K562 (cell line): ENCODE data around the gene CDX1. TPM values are rescaled to one million over a fixed set of nuclear protein-coding genes. Genes with fewer than 3 reads are reported as not detected.

ENCODE experiments used
- ATAC-seq: fragments of 200-7000 bp; cut with Tn5 transposase; 3 replicates; pipeline ENCODE4 v1.9.1; 2020; ENCODE audit warnings: moderate library complexity
- BruUV-seq: library from RNA; stranded (reverse); fragments of 400-500 nt; replicated peaks from 2 replicates; lab custom pipeline; 2021; lab: Mats Ljungman, UMichigan
- CTCF ChIA-PET: fragments of 300-600 bp; formaldehyde crosslinking; extraction: SDS; loops from one replicate; lab custom pipeline; 2021; ENCODE audit warnings: low intra/inter-chr PET ratio; lab: Yijun Ruan, JAX
- POLR2A ChIA-PET: fragments of 300-600, 350-650 bp; sonication (Branson Sonifier 250); formaldehyde crosslinking; extraction: SDS; loops from one replicate; lab custom pipeline; 2021; ENCODE audit warnings: antibody characterized with exemption, inconsistent platforms; lab: Yijun Ruan, JAX
- DNase-seq, 4 experiments: peaks; one replicate each; pipeline versions ENCODE4 v3.0.0 to v3.0.0-alpha.2; 2011 to 2018; ENCODE audit warnings: low spot score in 3 of 4, mixed read lengths in 3 of 4; ENCODE audit errors: extremely low read depth in 1 of 4
- FAIRE-seq: peaks from 2 replicates; lab custom pipeline; 2011; peaks lifted over from hg19 to GRCh38; lab: Jason Lieb, UNC
- H2AFZ ChIP-seq: 2 replicates; pipeline ENCODE4 v1.6.0; 2011; ENCODE audit warnings: low read depth, low read length, control low read depth, inconsistent platforms
- H3K27ac ChIP-seq: fragments of 200-600 bp; 3 replicates; pipeline ENCODE4 v1.8.0; 2011; ENCODE audit warnings: low read depth, mild to moderate bottlenecking, control low read depth, inconsistent platforms, low read length, moderate library complexity, mixed read lengths; ENCODE audit errors: extremely low read depth
- H3K27me3 ChIP-seq, 2 experiments: fragments of 300-600 bp in 1 of 2; 2 replicates in 1 of 2; 3 replicates in 1 of 2; pipeline versions ENCODE4 v1.6.0 to v1.8.0; 2011; ENCODE audit warnings: inconsistent platforms in 2 of 2, low read length in 2 of 2, mild to moderate bottlenecking in 1 of 2, mixed read lengths in 1 of 2, moderate library complexity in 1 of 2; ENCODE audit not compliant: control insufficient read depth in 2 of 2, insufficient read depth in 2 of 2
- H3K36me3 ChIP-seq: fragments of 300-600 bp; 3 replicates; pipeline ENCODE4 v1.8.0; 2011; ENCODE audit warnings: mild to moderate bottlenecking, low read length, inconsistent platforms; ENCODE audit not compliant: control insufficient read depth, insufficient read depth
- H3K4me1 ChIP-seq, 2 experiments: fragments of 200-600 bp in 1 of 2; replicated peaks in 1 of 2; 2 replicates in 1 of 2; 3 replicates in 1 of 2; pipeline versions ENCODE4 v1.5.1 to v1.8.0; 2011; ENCODE audit warnings: inconsistent platforms in 2 of 2, low read length in 2 of 2, mild to moderate bottlenecking in 1 of 2, mixed read lengths in 1 of 2, moderate library complexity in 1 of 2; ENCODE audit not compliant: control insufficient read depth in 2 of 2, insufficient read depth in 2 of 2
- H3K4me2 ChIP-seq: 2 replicates; pipeline ENCODE4 v1.6.1; 2011; ENCODE audit warnings: low read length, control low read depth, inconsistent platforms, mixed read lengths; ENCODE audit not compliant: insufficient read depth
- H3K4me3 ChIP-seq: fragments of 200-600 bp; sonication (generic), shearing (Covaris generic); 2 replicates; pipeline ENCODE4 v1.5.1; 2016; ENCODE audit warnings: control low read depth, inconsistent platforms
- H3K79me2 ChIP-seq: fragments of 200-600 bp; 3 replicates; pipeline ENCODE4 v1.8.0; 2011; ENCODE audit warnings: low read length, inconsistent platforms; ENCODE audit not compliant: control insufficient read depth, insufficient read depth
- H3K9ac ChIP-seq, 2 experiments: 2 replicates each; pipeline versions ENCODE4 v1.6.0 to v1.6.1; 2011; ENCODE audit warnings: low read depth in 2 of 2, low read length in 2 of 2, control low read depth in 1 of 2, inconsistent platforms in 1 of 2, mild to moderate bottlenecking in 1 of 2, mixed read lengths in 1 of 2; ENCODE audit not compliant: insufficient read depth in 1 of 2
- H3K9me1 ChIP-seq: one replicate; pipeline ENCODE4 v1.6.0; 2011; ENCODE audit warnings: inconsistent platforms, mild to moderate bottlenecking, low read length, moderate library complexity; ENCODE audit not compliant: control insufficient read depth, insufficient read depth
- H3K9me3 ChIP-seq: replicated peaks from 2 replicates; pipeline ENCODE4 v1.5.1; 2011; ENCODE audit warnings: low read depth, low read length, inconsistent platforms; ENCODE audit not compliant: control insufficient read depth, insufficient read depth
- H4K20me1 ChIP-seq: replicated peaks from 2 replicates; pipeline ENCODE4 v1.6.1; 2011; ENCODE audit warnings: low read length, inconsistent platforms, mixed read lengths; ENCODE audit not compliant: control insufficient read depth, insufficient read depth
- CTBP1 ChIP-seq: fragments of 450-650 bp; IDR thresholded peaks from 2 replicates; pipeline ENCODE4 v1.6.1; 2016; ENCODE audit warnings: borderline replicate concordance
- HCFC1 ChIP-seq: IDR thresholded peaks from 2 replicates; pipeline ENCODE4 v1.6.1; 2012; ENCODE audit warnings: low read depth, low read length, improper control_type of control experiment
- HMGN3 ChIP-seq: IDR thresholded peaks from 2 replicates; pipeline ENCODE4 v1.6.1; 2011; ENCODE audit warnings: borderline replicate concordance, low read depth, mild to moderate bottlenecking, mixed read lengths, low read length; ENCODE audit not compliant: insufficient read length; ENCODE audit errors: extremely low read depth
- LEF1 ChIP-seq: fragments of 450-650 bp; IDR thresholded peaks from 2 replicates; pipeline ENCODE4 v1.6.1; 2016; ENCODE audit warnings: mild to moderate bottlenecking
- RAD51 ChIP-seq: fragments of 450-650 bp; IDR thresholded peaks from 2 replicates; pipeline ENCODE4 v1.7.1; 2016; ENCODE audit warnings: low read depth, mild to moderate bottlenecking, borderline replicate concordance
- RB1 ChIP-seq: fragments of 450-650 bp; IDR thresholded peaks from 2 replicates; pipeline ENCODE4 v1.6.1; 2017; ENCODE audit warnings: low read depth, mild to moderate bottlenecking
- SMARCB1 ChIP-seq: IDR thresholded peaks from 2 replicates; pipeline ENCODE4 v1.6.1; 2011; ENCODE audit warnings: improper control_type of control experiment, low read depth; ENCODE audit not compliant: insufficient read length
- ZBED1 ChIP-seq: IDR thresholded peaks from 2 replicates; pipeline ENCODE4 v1.6.1; 2014
- ZKSCAN8 ChIP-seq: fragments of 200-800 bp; sonication (Bioruptor generic); IDR thresholded peaks from 2 replicates; pipeline ENCODE4 v1.6.1; 2016; ENCODE audit warnings: missing genetic modification characterization, missing compliant biosample characterization
- ZNF124 ChIP-seq: sonication (generic); formaldehyde crosslinking; IDR thresholded peaks from 2 replicates; pipeline ENCODE4 v1.8.1; 2022; ENCODE audit warnings: missing genetic modification reagents
- ZNF274 ChIP-seq: IDR thresholded peaks from 2 replicates; pipeline ENCODE4 v1.6.1; 2011; ENCODE audit warnings: low read depth, mild to moderate bottlenecking, low read length, moderate library complexity, borderline replicate concordance
- ZNF76 ChIP-seq: fragments of 250-450 bp; sonication (Bioruptor Pico); IDR thresholded peaks from 2 replicates; pipeline ENCODE4 v1.4.0; 2020; ENCODE audit warnings: mild to moderate bottlenecking, moderate library complexity, borderline replicate concordance
- WGBS: fragments of 100-300 bp; shearing (Covaris generic); methylation state at CpG from one replicate; pipeline ENCODE4 v1.1.6; 2016; ENCODE audit warnings: low coverage, mixed read lengths; ENCODE audit not compliant: insufficient coverage; ENCODE audit errors: missing lambda C conversion rate; 5-methylcytosine and 5-hydroxymethylcytosine counted together
- in situ Hi-C: fragments of 300-500 bp; cut with MboI; formaldehyde crosslinking; loops from 4 replicates; pipeline ENCODE4 v1.15.0; 2018; ENCODE audit warnings: inconsistent platforms, mixed read lengths
- intact Hi-C: fragments of 100-400 bp; cut with micrococcal nuclease; formaldehyde crosslinking; loops from 2 replicates; pipeline ENCODE4 v1.14.2; 2022
- polyA plus RNA-seq, 8 experiments: library from polyadenylated mRNA; depleted of rRNA in 4 of 8; stranded (reverse) in 5 of 8; unstranded in 3 of 8; fragments of >200 nt; fragmentation: Nextera tagmentation in 2 of 8; fragmentation: Illumina TruSeq in 1 of 8; extraction: Ambion mirVana in 2 of 8; extraction: Trizol in 1 of 8; gene quantifications; 2 replicates each; pipeline versions ENCODE4 v1.2.1 to v1.2.3, GENCODE V29; 2011 to 2014; ENCODE audit warnings: inconsistent platforms in 1 of 8, missing spikeins in 1 of 8
- total RNA-seq, 7 experiments: library from RNA; depleted of rRNA in 6 of 7; stranded (reverse); fragments of >200 nt in 6 of 7; fragmentation: Illumina TruSeq in 2 of 7; extraction: Trizol in 2 of 7; gene quantifications; 2 replicates each; pipeline versions ENCODE4 v1.2.1 to v1.2.3, GENCODE V29; 2011 to 2021; ENCODE audit warnings: low replicate concordance in 1 of 7
- TF ChIP-seq, protein P1 (sequence below): sonication (generic); formaldehyde crosslinking; IDR thresholded peaks from 2 replicates; pipeline ENCODE4 v1.8.0; 2022; ENCODE audit warnings: missing genetic modification reagents, mild to moderate bottlenecking, borderline replicate concordance
- TF ChIP-seq, protein P2 (sequence below): fragments of 450-650 bp; IDR thresholded peaks from one replicate; pipeline ENCODE4 v1.6.1; 2018; ENCODE audit warnings: mild to moderate bottlenecking, moderate library complexity; ENCODE audit not compliant: partially characterized antibody
- TF ChIP-seq, protein P3 (sequence below): sonication (generic); formaldehyde crosslinking; IDR thresholded peaks from 2 replicates; pipeline ENCODE4 v1.8.1; 2023; ENCODE audit warnings: mild to moderate bottlenecking, missing genetic modification reagents, moderate library complexity
- TF ChIP-seq, protein P4 (sequence below): sonication (generic); formaldehyde crosslinking; IDR thresholded peaks from 2 replicates; pipeline ENCODE4 v1.8.0; 2022; ENCODE audit warnings: missing genetic modification reagents, mild to moderate bottlenecking, moderate library complexity, borderline replicate concordance

The CDX1 gene
- total and polyA plus RNA-seq, 9 of the 15 experiments (the other 6 are each of a cell fraction or from before 2014, with no cell fraction given) = 0.06 to 0.16 TPM; not detected in 7

DNA sequence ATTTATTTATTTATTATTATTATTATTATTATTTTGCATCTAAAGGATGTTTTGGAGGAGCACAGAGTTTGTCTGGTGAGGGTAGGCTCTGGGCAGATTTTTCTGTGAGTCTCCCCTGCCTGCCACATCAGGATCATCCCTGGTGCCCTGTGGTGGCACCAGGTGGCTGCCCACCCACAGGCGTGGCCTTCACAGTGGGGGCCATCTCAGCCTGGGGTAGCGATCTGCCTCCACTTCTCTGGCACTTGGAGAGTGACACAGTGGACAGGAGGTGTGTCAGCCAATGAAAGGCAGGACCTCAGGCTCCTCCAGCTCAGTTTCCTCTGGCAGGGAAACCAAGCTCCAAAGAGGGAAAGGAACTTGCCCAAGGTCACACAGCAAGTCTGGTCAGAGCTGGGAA lies 53.3 kb downstream of the CDX1 start:
- no peak for FAIRE-seq
- H3K79me2 ChIP-seq = no peaks in the 10 kb centered on the region
- no peaks in the 10 kb centered on the region for H3K9me3 ChIP-seq
- no peak overlapping the region for H3K27ac ChIP-seq
- H3K27me3 ChIP-seq = peaks cover 13 to 28% of the 10 kb centered on the region in 2 experiments; a peak in 4 of 5 replicates
- ChIA-PET CTCF (interaction anchor here (4.1 kb wide), 1 partner anchor 90 kb away, joined by 36 read pairs; no protein-coding TSS in a partner anchor), POLR2A (no interaction called here)
- no peaks in the 10 kb centered on the region for H3K9me1 ChIP-seq
- no peak for DNase-seq
- no TSS peak for BruUV-seq
- intact Hi-C loops = loop anchor here (2.0 to 5.0 kb wide), 3 partner anchors 131 to 383 kb away; no protein-coding TSS in a partner anchor
- in situ Hi-C loops = loop anchor here (5.0 to 10.0 kb wide), 2 partner anchors 93 to 585 kb away; no protein-coding TSS in a partner anchor
- peaks cover 0 to 4% of the 10 kb centered on the region in 2 experiments; a peak in 2 of 5 replicates for H3K4me1 ChIP-seq
- WGBS = 0% methylated on average over 2 of the region's 2 CpGs
- peaks cover 8% of the 10 kb centered on the region; the same call in 1 of the 2 replicates for H4K20me1 ChIP-seq
- H3K4me3 ChIP-seq = no peak overlapping the region
- no peak for ATAC-seq
- H2AFZ ChIP-seq = no peak overlapping the region
- H3K36me3 ChIP-seq = no peaks in the 10 kb centered on the region
- H3K9ac ChIP-seq = no peak overlapping the region
- no peak overlapping the region for H3K4me2 ChIP-seq
- TF ChIP-seq, protein P1, sequence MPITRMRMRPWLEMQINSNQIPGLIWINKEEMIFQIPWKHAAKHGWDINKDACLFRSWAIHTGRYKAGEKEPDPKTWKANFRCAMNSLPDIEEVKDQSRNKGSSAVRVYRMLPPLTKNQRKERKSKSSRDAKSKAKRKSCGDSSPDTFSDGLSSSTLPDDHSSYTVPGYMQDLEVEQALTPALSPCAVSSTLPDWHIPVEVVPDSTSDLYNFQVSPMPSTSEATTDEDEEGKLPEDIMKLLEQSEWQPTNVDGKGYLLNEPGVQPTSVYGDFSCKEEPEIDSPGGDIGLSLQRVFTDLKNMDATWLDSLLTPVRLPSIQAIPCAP (CRISPR knock-in tag) = no peak
- TF ChIP-seq ZBED1 (no peak), RB1 (no peak), SMARCB1 (no peak), ZNF124 (CRISPR knock-in tag) (no peak), ZKSCAN8 (CRISPR knock-in tag) (no peak), HMGN3 (no peak), ZNF76 (CRISPR knock-in tag) (no peak), LEF1 (no peak), CTBP1 (no peak), HCFC1 (no peak), RAD51 (no peak), ZNF274 (no peak)
- TF ChIP-seq, protein P2, sequence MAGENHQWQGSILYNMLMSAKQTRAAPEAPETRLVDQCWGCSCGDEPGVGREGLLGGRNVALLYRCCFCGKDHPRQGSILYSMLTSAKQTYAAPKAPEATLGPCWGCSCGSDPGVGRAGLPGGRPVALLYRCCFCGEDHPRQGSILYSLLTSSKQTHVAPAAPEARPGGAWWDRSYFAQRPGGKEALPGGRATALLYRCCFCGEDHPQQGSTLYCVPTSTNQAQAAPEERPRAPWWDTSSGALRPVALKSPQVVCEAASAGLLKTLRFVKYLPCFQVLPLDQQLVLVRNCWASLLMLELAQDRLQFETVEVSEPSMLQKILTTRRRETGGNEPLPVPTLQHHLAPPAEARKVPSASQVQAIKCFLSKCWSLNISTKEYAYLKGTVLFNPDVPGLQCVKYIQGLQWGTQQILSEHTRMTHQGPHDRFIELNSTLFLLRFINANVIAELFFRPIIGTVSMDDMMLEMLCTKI = no peak
- TF ChIP-seq, protein P3, sequence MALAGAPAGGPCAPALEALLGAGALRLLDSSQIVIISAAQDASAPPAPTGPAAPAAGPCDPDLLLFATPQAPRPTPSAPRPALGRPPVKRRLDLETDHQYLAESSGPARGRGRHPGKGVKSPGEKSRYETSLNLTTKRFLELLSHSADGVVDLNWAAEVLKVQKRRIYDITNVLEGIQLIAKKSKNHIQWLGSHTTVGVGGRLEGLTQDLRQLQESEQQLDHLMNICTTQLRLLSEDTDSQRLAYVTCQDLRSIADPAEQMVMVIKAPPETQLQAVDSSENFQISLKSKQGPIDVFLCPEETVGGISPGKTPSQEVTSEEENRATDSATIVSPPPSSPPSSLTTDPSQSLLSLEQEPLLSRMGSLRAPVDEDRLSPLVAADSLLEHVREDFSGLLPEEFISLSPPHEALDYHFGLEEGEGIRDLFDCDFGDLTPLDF (CRISPR knock-in tag) = no peak
- TF ChIP-seq, protein P4, sequence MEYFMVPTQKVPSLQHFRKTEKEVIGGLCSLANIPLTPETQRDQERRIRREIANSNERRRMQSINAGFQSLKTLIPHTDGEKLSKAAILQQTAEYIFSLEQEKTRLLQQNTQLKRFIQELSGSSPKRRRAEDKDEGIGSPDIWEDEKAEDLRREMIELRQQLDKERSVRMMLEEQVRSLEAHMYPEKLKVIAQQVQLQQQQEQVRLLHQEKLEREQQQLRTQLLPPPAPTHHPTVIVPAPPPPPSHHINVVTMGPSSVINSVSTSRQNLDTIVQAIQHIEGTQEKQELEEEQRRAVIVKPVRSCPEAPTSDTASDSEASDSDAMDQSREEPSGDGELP (CRISPR knock-in tag) = no peak
